ENCODE results near the gene FAIM2. TPM values are rescaled to one million over a fixed set of nuclear protein-coding genes. Genes with fewer than 3 reads are reported as not detected.
A peak's percentile ranks its signal among the peaks of the same experiment; 100 is the strongest.

The FAIM2 gene
- total and polyA plus RNA-seq, 3 experiments from 2014 or later: 0.39 to 0.72 (median 0.44) TPM

- no peak overlapping the region for H3K4me3 Mint-ChIP-seq
- H3K27me3 Mint-ChIP-seq: peaks cover 10 to 15% of the 10 kb centered on the region in 2 donors
- Histone ChIP-seq H3K4me1 (ENCODE audit: insufficient read depth, low read length) (no peaks in the 10 kb centered on the region), H3K9me3 (ENCODE audit: low read length) (no peaks in the 10 kb centered on the region), H3K36me3 (ENCODE audit: insufficient read depth, low read length) (no peaks in the 10 kb centered on the region), H3K27me3 (ENCODE audit: insufficient read depth, low read length, poor library complexity, severe bottlenecking) (no peaks in the 10 kb centered on the region), H3K4me3 (ENCODE audit: low read length) (no peak overlapping the region), H3K27ac (ENCODE audit: low read depth, low read length) (no peak overlapping the region)
- no peak for DNase-seq
- POLR2A ChIA-PET: no interaction called here
- no peaks in the 10 kb centered on the region for H3K9me3 Mint-ChIP-seq
- H3K4me1 Mint-ChIP-seq: no peaks in the 10 kb centered on the region
- H3K27ac Mint-ChIP-seq: no peak overlapping the region
- CTCF ChIA-PET: no interaction called here
- no peaks in the 10 kb centered on the region for H3K36me3 Mint-ChIP-seq
Measured at GRCh38 chr12:49895773-49896172, 7.9 kb downstream of the FAIM2 start.

GRCh38 chr12:49894751-49895148 is 8.9 kb downstream of the FAIM2 start:
- no peak for DNase-seq
- Mint-ChIP-seq H3K27me3 (peaks cover 12 to 20% of the 10 kb centered on the region in 2 donors), H3K36me3 (no peaks in the 10 kb centered on the region), H3K4me3 (no peak overlapping the region), H3K4me1 (no peaks in the 10 kb centered on the region), H3K9me3 (no peaks in the 10 kb centered on the region), H3K27ac (no peak overlapping the region)
- no peak overlapping the region for H3K27ac ChIP-seq (ENCODE audit: low read depth, low read length)
- no peaks in the 10 kb centered on the region for H3K27me3 ChIP-seq (ENCODE audit: insufficient read depth, low read length, poor library complexity, severe bottlenecking)
- no peaks in the 10 kb centered on the region for H3K9me3 ChIP-seq (ENCODE audit: low read length)
- POLR2A ChIA-PET: no interaction called here
- H3K4me3 ChIP-seq (ENCODE audit: low read length): no peak overlapping the region
- no peaks in the 10 kb centered on the region for H3K36me3 ChIP-seq (ENCODE audit: insufficient read depth, low read length)
- CTCF ChIA-PET: no interaction called here
- H3K4me1 ChIP-seq (ENCODE audit: insufficient read depth, low read length): no peaks in the 10 kb centered on the region

- no peak for DNase-seq
- no peak overlapping the region for H3K4me3 Mint-ChIP-seq
Measured at GRCh38 chr12:49893753-49894750, 9.6 kb downstream of the FAIM2 start.

GRCh38 chr12:49892732-49893317 is 10.9 kb downstream of the FAIM2 start:
- H3K27me3 Mint-ChIP-seq: peaks cover 9 to 17% of the 10 kb centered on the region in 2 donors
- no peak overlapping the region for H3K4me3 Mint-ChIP-seq
- H3K4me1 Mint-ChIP-seq: no peaks in the 10 kb centered on the region
- no peaks in the 10 kb centered on the region for H3K36me3 ChIP-seq (ENCODE audit: insufficient read depth, low read length)
- DNase-seq: no peak
- H3K27ac ChIP-seq (ENCODE audit: low read depth, low read length): no peak overlapping the region
- H3K36me3 Mint-ChIP-seq: no peaks in the 10 kb centered on the region
- CTCF ChIA-PET: no interaction called here
- peak overlapping the region in 1 of 8 donors; percentile 58 for H3K27ac Mint-ChIP-seq
- H3K4me1 ChIP-seq (ENCODE audit: insufficient read depth, low read length): no peaks in the 10 kb centered on the region
- no peaks in the 10 kb centered on the region for H3K9me3 Mint-ChIP-seq
- POLR2A ChIA-PET: no interaction called here
- H3K27me3 ChIP-seq (ENCODE audit: insufficient read depth, low read length, poor library complexity, severe bottlenecking): no peaks in the 10 kb centered on the region
- no peak overlapping the region for H3K4me3 ChIP-seq (ENCODE audit: low read length)
- H3K9me3 ChIP-seq (ENCODE audit: low read length): no peaks in the 10 kb centered on the region

More at GRCh38 chr12:49893753-49894750, 9.6 kb downstream of the FAIM2 start:
- H3K36me3 Mint-ChIP-seq: no peaks in the 10 kb centered on the region
- H3K9me3 Mint-ChIP-seq: no peaks in the 10 kb centered on the region
- ChIA-PET POLR2A (no interaction called here), CTCF (no interaction called here)
- Histone ChIP-seq H3K9me3 (ENCODE audit: low read length) (no peaks in the 10 kb centered on the region), H3K4me3 (ENCODE audit: low read length) (no peak overlapping the region), H3K27ac (ENCODE audit: low read depth, low read length) (no peak overlapping the region), H3K27me3 (ENCODE audit: insufficient read depth, low read length, poor library complexity, severe bottlenecking) (no peaks in the 10 kb centered on the region), H3K36me3 (ENCODE audit: insufficient read depth, low read length) (no peaks in the 10 kb centered on the region), H3K4me1 (ENCODE audit: insufficient read depth, low read length) (no peaks in the 10 kb centered on the region)
- peaks cover 12 to 20% of the 10 kb centered on the region in 2 donors for H3K27me3 Mint-ChIP-seq
- no peaks in the 10 kb centered on the region for H3K4me1 Mint-ChIP-seq
- H3K27ac Mint-ChIP-seq: peak overlapping the region in 2 of 8 donors; percentile 6 to 66

- H3K36me3 Mint-ChIP-seq: no peaks in the 10 kb centered on the region
- peak overlapping the region in 1 of 8 donors; percentile 58 for H3K27ac Mint-ChIP-seq
- H3K4me1 Mint-ChIP-seq: no peaks in the 10 kb centered on the region
- no peak for DNase-seq
- no peaks in the 10 kb centered on the region for H3K36me3 ChIP-seq (ENCODE audit: insufficient read depth, low read length)
- ChIA-PET POLR2A (no interaction called here), CTCF (no interaction called here)
- no peak overlapping the region for H3K4me3 ChIP-seq (ENCODE audit: low read length)
- no peaks in the 10 kb centered on the region for H3K9me3 ChIP-seq (ENCODE audit: low read length)
- peaks cover 10 to 18% of the 10 kb centered on the region in 2 donors for H3K27me3 Mint-ChIP-seq
- H3K4me1 ChIP-seq (ENCODE audit: insufficient read depth, low read length): no peaks in the 10 kb centered on the region
- no peaks in the 10 kb centered on the region for H3K9me3 Mint-ChIP-seq
- no peaks in the 10 kb centered on the region for H3K27me3 ChIP-seq (ENCODE audit: insufficient read depth, low read length, poor library complexity, severe bottlenecking)
- no peak overlapping the region for H3K27ac ChIP-seq (ENCODE audit: low read depth, low read length)
- H3K4me3 Mint-ChIP-seq: no peak overlapping the region
Measured at GRCh38 chr12:49892084-49892731, 11.5 kb downstream of the FAIM2 start.

GRCh38 chr12:49891476-49891875 is 12.2 kb downstream of the FAIM2 start:
- no peak overlapping the region for H3K4me3 ChIP-seq (ENCODE audit: low read length)
- no peak overlapping the region for H3K4me3 Mint-ChIP-seq
- no peak overlapping the region for H3K27ac ChIP-seq (ENCODE audit: low read depth, low read length)
- peaks cover 12 to 23% of the 10 kb centered on the region in 2 donors for H3K27me3 Mint-ChIP-seq
- no peaks in the 10 kb centered on the region for H3K9me3 ChIP-seq (ENCODE audit: low read length)
- ChIA-PET CTCF (no interaction called here), POLR2A (no interaction called here)
- H3K4me1 ChIP-seq (ENCODE audit: insufficient read depth, low read length): no peaks in the 10 kb centered on the region
- no peaks in the 10 kb centered on the region for H3K9me3 Mint-ChIP-seq
- H3K4me1 Mint-ChIP-seq: no peaks in the 10 kb centered on the region
- no peaks in the 10 kb centered on the region for H3K36me3 Mint-ChIP-seq
- H3K27ac Mint-ChIP-seq: peak overlapping the region in 1 of 8 donors; percentile 77
- H3K36me3 ChIP-seq (ENCODE audit: insufficient read depth, low read length): no peaks in the 10 kb centered on the region
- no peak for DNase-seq
- H3K27me3 ChIP-seq (ENCODE audit: insufficient read depth, low read length, poor library complexity, severe bottlenecking): no peaks in the 10 kb centered on the region

GRCh38 chr12:49891012-49891411 is 12.7 kb downstream of the FAIM2 start:
- no peak for DNase-seq
- CTCF ChIA-PET: no interaction called here
- Mint-ChIP-seq H3K9me3 (no peaks in the 10 kb centered on the region), H3K27ac (peak overlapping the region in 1 of 8 donors; percentile 77), H3K27me3 (peaks cover 11 to 22% of the 10 kb centered on the region in 2 donors), H3K4me3 (no peak overlapping the region), H3K36me3 (no peaks in the 10 kb centered on the region), H3K4me1 (no peaks in the 10 kb centered on the region)
- no peak overlapping the region for H3K27ac ChIP-seq (ENCODE audit: low read depth, low read length)
- H3K9me3 ChIP-seq (ENCODE audit: low read length): no peaks in the 10 kb centered on the region
- no peaks in the 10 kb centered on the region for H3K36me3 ChIP-seq (ENCODE audit: insufficient read depth, low read length)
- no peak overlapping the region for H3K4me3 ChIP-seq (ENCODE audit: low read length)
- H3K4me1 ChIP-seq (ENCODE audit: insufficient read depth, low read length): no peaks in the 10 kb centered on the region
- POLR2A ChIA-PET: no interaction called here
- no peaks in the 10 kb centered on the region for H3K27me3 ChIP-seq (ENCODE audit: insufficient read depth, low read length, poor library complexity, severe bottlenecking)

GRCh38 chr12:49890096-49890461 is 13.6 kb downstream of the FAIM2 start:
- Histone ChIP-seq H3K9me3 (ENCODE audit: low read length) (no peaks in the 10 kb centered on the region), H3K4me3 (ENCODE audit: low read length) (no peak overlapping the region), H3K27ac (ENCODE audit: low read depth, low read length) (no peak overlapping the region), H3K4me1 (ENCODE audit: insufficient read depth, low read length) (no peaks in the 10 kb centered on the region), H3K27me3 (ENCODE audit: insufficient read depth, low read length, poor library complexity, severe bottlenecking) (no peaks in the 10 kb centered on the region), H3K36me3 (ENCODE audit: insufficient read depth, low read length) (no peaks in the 10 kb centered on the region)
- Mint-ChIP-seq H3K4me1 (no peaks in the 10 kb centered on the region), H3K27me3 (peaks cover 11 to 27% of the 10 kb centered on the region in 2 donors), H3K4me3 (no peak overlapping the region), H3K36me3 (no peaks in the 10 kb centered on the region), H3K9me3 (no peaks in the 10 kb centered on the region), H3K27ac (peak overlapping the region in 1 of 8 donors; percentile 22)
- ChIA-PET CTCF (no interaction called here), POLR2A (no interaction called here)
- no peak for DNase-seq
